Liver (tissue), 9 donors: Measurements from ENCODE around the gene EIF2A. TPM values are rescaled to one million over a fixed set of nuclear protein-coding genes. Genes with fewer than 3 reads are reported as not detected.

Experiments used
- DNase-seq: peaks from one replicate; pipeline ENCODE4 v3.0.0-alpha.2; 2017; ENCODE audit warnings: low spot score
- H3K27ac ChIP-seq, 2 donors: one replicate each; pipeline ENCODE4 v1.7.0; 2013; ENCODE audit warnings: inconsistent platforms in 2 of 2, low read length in 2 of 2, control low read depth in 1 of 2, low read depth in 1 of 2, mild to moderate bottlenecking in 1 of 2
- H3K27me3 ChIP-seq, 4 donors: one replicate each; pipeline versions ENCODE4 v1.6.1 to v1.7.0; 2013; ENCODE audit warnings: low read length in 3 of 4, inconsistent platforms in 1 of 4, mild to moderate bottlenecking in 1 of 4, moderate library complexity in 1 of 4; ENCODE audit not compliant: control insufficient read depth in 4 of 4, insufficient read depth in 4 of 4
- H3K36me3 ChIP-seq, 4 donors: one replicate each; pipeline versions ENCODE4 v1.6.1 to v1.7.0; 2013; ENCODE audit warnings: low read length in 3 of 4, mild to moderate bottlenecking in 3 of 4, low read depth in 1 of 4, moderate library complexity in 1 of 4; ENCODE audit not compliant: control insufficient read depth in 4 of 4, insufficient read depth in 3 of 4
- H3K4me1 ChIP-seq, 4 donors: one replicate each; pipeline versions ENCODE4 v1.6.1 to v1.7.0; 2013; ENCODE audit warnings: low read length in 3 of 4, mild to moderate bottlenecking in 3 of 4, moderate library complexity in 1 of 4; ENCODE audit not compliant: control insufficient read depth in 4 of 4, insufficient read depth in 4 of 4
- H3K4me3 ChIP-seq, 3 donors: one replicate each; pipeline versions ENCODE4 v1.6.1 to v1.7.0; 2013; ENCODE audit warnings: low read length in 3 of 3, control low read depth in 1 of 3, low read depth in 1 of 3, mild to moderate bottlenecking in 1 of 3
- H3K9ac ChIP-seq, 2 donors: one replicate each; pipeline ENCODE4 v1.7.0; 2013; ENCODE audit warnings: low read length in 2 of 2, mild to moderate bottlenecking in 2 of 2, moderate library complexity in 2 of 2, control low read depth in 1 of 2, low read depth in 1 of 2
- H3K9me3 ChIP-seq, 4 donors: one replicate each; pipeline versions ENCODE4 v1.6.1 to v1.7.0; 2013; ENCODE audit warnings: low read length in 3 of 4; ENCODE audit not compliant: control insufficient read depth in 4 of 4
- EGR1 ChIP-seq, 2 donors: IDR thresholded peaks; 2 replicates each; pipeline ENCODE4 v1.6.1; 2016 to 2018; ENCODE audit warnings: antibody characterized with exemption in 2 of 2, low read depth in 2 of 2
- FOXA1 ChIP-seq: IDR thresholded peaks from 2 replicates; pipeline ENCODE4 v1.6.1; 2016; ENCODE audit warnings: antibody characterized with exemption
- FOXA2 ChIP-seq: IDR thresholded peaks from 2 replicates; pipeline ENCODE4 v1.6.1; 2016; ENCODE audit warnings: antibody characterized with exemption
- GABPA ChIP-seq, 2 donors: IDR thresholded peaks in 1 of 2; conservative IDR thresholded peaks in 1 of 2; 2 replicates each; pipeline ENCODE4 v1.6.1; 2016; ENCODE audit warnings: antibody characterized with exemption in 2 of 2, mild to moderate bottlenecking in 1 of 2, moderate library complexity in 1 of 2
- HNF4G ChIP-seq: IDR thresholded peaks from 2 replicates; pipeline ENCODE4 v1.6.1; 2016; ENCODE audit warnings: antibody characterized with exemption
- JUND ChIP-seq, 2 donors: IDR thresholded peaks; 2 replicates each; pipeline ENCODE4 v1.6.1; 2016; ENCODE audit warnings: antibody characterized with exemption in 2 of 2
- NR2F2 ChIP-seq: IDR thresholded peaks from 2 replicates; pipeline ENCODE4 v1.6.1; 2016; ENCODE audit warnings: antibody characterized with exemption
- RAD21 ChIP-seq, 2 donors: IDR thresholded peaks; 2 replicates each; pipeline ENCODE4 v1.6.1; 2016; ENCODE audit warnings: antibody characterized with exemption in 2 of 2, mild to moderate bottlenecking in 2 of 2
- RXRA ChIP-seq, 2 donors: IDR thresholded peaks; 2 replicates each; pipeline ENCODE4 v1.6.1; 2017 to 2018; ENCODE audit warnings: antibody characterized with exemption in 2 of 2, mild to moderate bottlenecking in 1 of 2
- SP1 ChIP-seq: IDR thresholded peaks from 2 replicates; pipeline ENCODE4 v1.6.1; 2018; ENCODE audit warnings: antibody characterized with exemption, mild to moderate bottlenecking
- TAF1 ChIP-seq: conservative IDR thresholded peaks from 2 replicates; pipeline ENCODE4 v1.6.1; 2016; ENCODE audit warnings: antibody characterized with exemption, mild to moderate bottlenecking
- YY1 ChIP-seq: IDR thresholded peaks from 2 replicates; pipeline ENCODE4 v1.6.1; 2016; ENCODE audit warnings: antibody characterized with exemption, mild to moderate bottlenecking
- WGBS: extraction: QIAGEN DNeasy Blood & Tissue Kit; methylation state at CpG from one replicate; pipeline ENCODE4 v1.1.7; 2013; 5-methylcytosine and 5-hydroxymethylcytosine counted together
- polyA plus RNA-seq, 2 donors: library from polyadenylated mRNA; stranded (reverse) in 1 of 2; unstranded in 1 of 2; fragments of 200-250 nt in 1 of 2; fragments of >200 nt in 1 of 2; fragmentation: Nextera tagmentation in 1 of 2; extraction: Ambion mirVana in 1 of 2; gene quantifications; one replicate each; pipeline versions ENCODE4 v1.2.1 to v1.2.3, GENCODE V29; 2013 to 2015
- total RNA-seq, 2 donors: library from RNA; depleted of rRNA; stranded (reverse); fragments of >200 nt; gene quantifications; one replicate each; pipeline ENCODE4 v1.2.3, GENCODE V29; 2014
- TF ChIP-seq, protein P1 (sequence below): IDR thresholded peaks from 2 replicates; pipeline ENCODE4 v1.6.1; 2016; ENCODE audit warnings: antibody characterized with exemption
- TF ChIP-seq, protein P2 (sequence below): IDR thresholded peaks from 2 replicates; pipeline ENCODE4 v1.6.1; 2016; ENCODE audit warnings: antibody characterized with exemption, mild to moderate bottlenecking
- TF ChIP-seq, protein P3 (sequence below): IDR thresholded peaks from 2 replicates; pipeline ENCODE4 v1.6.1; 2016; ENCODE audit warnings: antibody characterized with exemption
- TF ChIP-seq, protein P4 (sequence below): fragments of 150-350 bp; IDR thresholded peaks from 2 replicates; pipeline ENCODE4 v1.5.1; 2017; ENCODE audit warnings: improper control_type of control experiment, low read depth, low read length; ENCODE audit not compliant: missing input control
- donor health status: healthy.
- donor health status: healthy.
- donor health status: healthy.
- donor health status: healthy.
- donor health status: healthy.

EIF2A gene
- total and polyA plus RNA-seq, 4 donors, result 23.6 to 104 (median 47.2) TPM

DNA sequence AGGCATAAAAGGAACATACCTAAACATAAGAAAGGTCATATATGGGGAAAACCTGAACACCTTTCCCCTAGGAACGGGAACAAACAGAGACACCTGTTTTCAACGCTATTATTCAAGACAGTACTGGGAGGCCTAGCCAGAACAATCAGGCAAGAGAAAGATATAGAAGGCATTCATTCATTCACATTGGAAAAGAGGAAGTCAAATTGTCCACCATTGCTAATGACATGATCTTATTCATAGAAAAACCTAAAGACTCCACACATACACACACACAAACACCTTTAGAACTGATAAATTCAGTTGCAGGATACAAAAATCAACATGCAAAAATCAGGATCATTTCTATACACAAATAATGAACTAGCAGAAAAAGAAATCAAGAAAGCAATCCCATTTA lies 36.8 kb upstream of the EIF2A start:
- Histone ChIP-seq H3K27me3 (no peaks in the 10 kb centered on the region), H3K36me3 (no peaks in the 10 kb centered on the region), H3K4me1 (no peaks in the 10 kb centered on the region), H3K9ac (no peak overlapping the region), H3K27ac (no peak overlapping the region), H3K9me3 (no peaks in the 10 kb centered on the region), H3K4me3 (no peak overlapping the region)
- TF ChIP-seq, protein P1, sequence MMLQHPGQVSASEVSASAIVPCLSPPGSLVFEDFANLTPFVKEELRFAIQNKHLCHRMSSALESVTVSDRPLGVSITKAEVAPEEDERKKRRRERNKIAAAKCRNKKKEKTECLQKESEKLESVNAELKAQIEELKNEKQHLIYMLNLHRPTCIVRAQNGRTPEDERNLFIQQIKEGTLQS, result no peak
- TF ChIP-seq EGR1 (IDR thresholded peaks at IDR 0.05; ENCODE audit: low read depth in 2 of 2), result no peak
- TF ChIP-seq YY1, result no peak
- no peak for TF ChIP-seq NR2F2
- no peak for TF ChIP-seq JUND (IDR thresholded peaks at IDR 0.05)
- TF ChIP-seq HNF4G, result no peak
- TF ChIP-seq RAD21 (IDR thresholded peaks at IDR 0.05), result no peak
- TF ChIP-seq SP1, result no peak
- WGBS, result 94% methylated on average over 2 of the region's 2 CpGs
- DNase-seq, result no peak

DNA sequence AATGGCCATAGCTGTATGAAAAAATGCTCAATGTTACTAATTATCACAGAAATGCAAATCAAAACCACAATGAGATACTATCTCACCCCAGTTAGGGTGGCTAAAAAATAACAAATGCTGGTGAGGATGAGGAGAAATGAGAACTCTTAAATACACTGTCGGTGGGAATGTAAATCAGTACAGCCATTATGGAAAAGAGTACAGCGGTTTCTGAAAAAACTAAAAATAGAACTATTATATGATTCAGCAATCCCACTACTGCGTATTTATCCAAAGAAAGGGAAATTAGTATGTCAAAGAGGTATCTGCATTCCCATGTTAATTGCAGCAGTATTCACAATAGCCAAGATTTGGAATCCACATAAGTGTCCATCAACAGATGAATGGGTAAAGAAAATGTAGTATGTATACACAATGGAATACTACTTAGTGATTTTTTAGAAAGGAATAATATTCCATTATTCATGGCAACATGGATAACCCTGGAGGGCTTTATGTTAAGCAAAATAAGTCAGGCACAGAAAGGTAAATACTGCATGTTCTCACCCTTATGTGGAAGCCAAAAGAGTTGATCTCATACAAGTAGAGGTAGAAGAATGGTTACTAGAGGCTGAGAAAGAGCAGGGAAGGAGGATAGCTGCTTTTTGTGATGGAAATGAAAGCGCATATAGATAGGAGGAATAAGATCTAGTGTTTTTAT lies 35.3 kb upstream of the EIF2A start:
- WGBS, result 84% methylated on average over 4 of the region's 4 CpGs
- H3K36me3 ChIP-seq, result no peaks in the 10 kb centered on the region
- TF ChIP-seq EGR1 (IDR thresholded peaks at IDR 0.05; ENCODE audit: low read depth in 2 of 2), result no peak
- TF ChIP-seq RXRA (IDR thresholded peaks at IDR 0.05), result no peak
- TF ChIP-seq SP1, result no peak
- no peak for TF ChIP-seq FOXA1
- TF ChIP-seq FOXA2, result no peak
- TF ChIP-seq, protein P2, sequence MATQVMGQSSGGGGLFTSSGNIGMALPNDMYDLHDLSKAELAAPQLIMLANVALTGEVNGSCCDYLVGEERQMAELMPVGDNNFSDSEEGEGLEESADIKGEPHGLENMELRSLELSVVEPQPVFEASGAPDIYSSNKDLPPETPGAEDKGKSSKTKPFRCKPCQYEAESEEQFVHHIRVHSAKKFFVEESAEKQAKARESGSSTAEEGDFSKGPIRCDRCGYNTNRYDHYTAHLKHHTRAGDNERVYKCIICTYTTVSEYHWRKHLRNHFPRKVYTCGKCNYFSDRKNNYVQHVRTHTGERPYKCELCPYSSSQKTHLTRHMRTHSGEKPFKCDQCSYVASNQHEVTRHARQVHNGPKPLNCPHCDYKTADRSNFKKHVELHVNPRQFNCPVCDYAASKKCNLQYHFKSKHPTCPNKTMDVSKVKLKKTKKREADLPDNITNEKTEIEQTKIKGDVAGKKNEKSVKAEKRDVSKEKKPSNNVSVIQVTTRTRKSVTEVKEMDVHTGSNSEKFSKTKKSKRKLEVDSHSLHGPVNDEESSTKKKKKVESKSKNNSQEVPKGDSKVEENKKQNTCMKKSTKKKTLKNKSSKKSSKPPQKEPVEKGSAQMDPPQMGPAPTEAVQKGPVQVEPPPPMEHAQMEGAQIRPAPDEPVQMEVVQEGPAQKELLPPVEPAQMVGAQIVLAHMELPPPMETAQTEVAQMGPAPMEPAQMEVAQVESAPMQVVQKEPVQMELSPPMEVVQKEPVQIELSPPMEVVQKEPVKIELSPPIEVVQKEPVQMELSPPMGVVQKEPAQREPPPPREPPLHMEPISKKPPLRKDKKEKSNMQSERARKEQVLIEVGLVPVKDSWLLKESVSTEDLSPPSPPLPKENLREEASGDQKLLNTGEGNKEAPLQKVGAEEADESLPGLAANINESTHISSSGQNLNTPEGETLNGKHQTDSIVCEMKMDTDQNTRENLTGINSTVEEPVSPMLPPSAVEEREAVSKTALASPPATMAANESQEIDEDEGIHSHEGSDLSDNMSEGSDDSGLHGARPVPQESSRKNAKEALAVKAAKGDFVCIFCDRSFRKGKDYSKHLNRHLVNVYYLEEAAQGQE, result no peak
- TF ChIP-seq HNF4G, result no peak
- TF ChIP-seq, protein P3, sequence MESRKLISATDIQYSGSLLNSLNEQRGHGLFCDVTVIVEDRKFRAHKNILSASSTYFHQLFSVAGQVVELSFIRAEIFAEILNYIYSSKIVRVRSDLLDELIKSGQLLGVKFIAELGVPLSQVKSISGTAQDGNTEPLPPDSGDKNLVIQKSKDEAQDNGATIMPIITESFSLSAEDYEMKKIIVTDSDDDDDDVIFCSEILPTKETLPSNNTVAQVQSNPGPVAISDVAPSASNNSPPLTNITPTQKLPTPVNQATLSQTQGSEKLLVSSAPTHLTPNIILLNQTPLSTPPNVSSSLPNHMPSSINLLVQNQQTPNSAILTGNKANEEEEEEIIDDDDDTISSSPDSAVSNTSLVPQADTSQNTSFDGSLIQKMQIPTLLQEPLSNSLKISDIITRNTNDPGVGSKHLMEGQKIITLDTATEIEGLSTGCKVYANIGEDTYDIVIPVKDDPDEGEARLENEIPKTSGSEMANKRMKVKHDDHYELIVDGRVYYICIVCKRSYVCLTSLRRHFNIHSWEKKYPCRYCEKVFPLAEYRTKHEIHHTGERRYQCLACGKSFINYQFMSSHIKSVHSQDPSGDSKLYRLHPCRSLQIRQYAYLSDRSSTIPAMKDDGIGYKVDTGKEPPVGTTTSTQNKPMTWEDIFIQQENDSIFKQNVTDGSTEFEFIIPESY, result no peak
- TF ChIP-seq TAF1, result no peak
- TF ChIP-seq YY1, result no peak
- TF ChIP-seq, protein P4, sequence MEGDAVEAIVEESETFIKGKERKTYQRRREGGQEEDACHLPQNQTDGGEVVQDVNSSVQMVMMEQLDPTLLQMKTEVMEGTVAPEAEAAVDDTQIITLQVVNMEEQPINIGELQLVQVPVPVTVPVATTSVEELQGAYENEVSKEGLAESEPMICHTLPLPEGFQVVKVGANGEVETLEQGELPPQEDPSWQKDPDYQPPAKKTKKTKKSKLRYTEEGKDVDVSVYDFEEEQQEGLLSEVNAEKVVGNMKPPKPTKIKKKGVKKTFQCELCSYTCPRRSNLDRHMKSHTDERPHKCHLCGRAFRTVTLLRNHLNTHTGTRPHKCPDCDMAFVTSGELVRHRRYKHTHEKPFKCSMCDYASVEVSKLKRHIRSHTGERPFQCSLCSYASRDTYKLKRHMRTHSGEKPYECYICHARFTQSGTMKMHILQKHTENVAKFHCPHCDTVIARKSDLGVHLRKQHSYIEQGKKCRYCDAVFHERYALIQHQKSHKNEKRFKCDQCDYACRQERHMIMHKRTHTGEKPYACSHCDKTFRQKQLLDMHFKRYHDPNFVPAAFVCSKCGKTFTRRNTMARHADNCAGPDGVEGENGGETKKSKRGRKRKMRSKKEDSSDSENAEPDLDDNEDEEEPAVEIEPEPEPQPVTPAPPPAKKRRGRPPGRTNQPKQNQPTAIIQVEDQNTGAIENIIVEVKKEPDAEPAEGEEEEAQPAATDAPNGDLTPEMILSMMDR, result no peak
- TF ChIP-seq GABPA (IDR thresholded peaks at IDR 0.05 in 1 of 2, conservative IDR thresholded peaks at IDR 0.05 in 1 of 2), result no peak
- TF ChIP-seq, protein P1, result no peak
- TF ChIP-seq NR2F2, result no peak
- no peak for TF ChIP-seq RAD21 (IDR thresholded peaks at IDR 0.05)

More for the DNA sequence above, 35.3 kb upstream of the EIF2A start:
- peaks cover 0 to 4% (median 0%) of the 10 kb centered on the region in 4 donors for H3K4me1 ChIP-seq
- no peak overlapping the region for H3K27ac ChIP-seq
- no peaks in the 10 kb centered on the region for H3K27me3 ChIP-seq
- no peak overlapping the region for H3K4me3 ChIP-seq
- H3K9ac ChIP-seq, result no peak overlapping the region
- DNase-seq, result no peak
- no peaks in the 10 kb centered on the region for H3K9me3 ChIP-seq
